SU-DHL-6 (cell line): Measurements from ENCODE around the gene SCG2.

Source experiments
- H2AFZ ChIP-seq: fragments of 200-600 bp; sonication (generic); 2 replicates; pipeline ENCODE4 v1.6.1; 2014; ENCODE audit warnings: low read depth, mild to moderate bottlenecking, moderate library complexity, mixed read lengths, antibody characterized with exemption, low read length; ENCODE audit not compliant: severe bottlenecking
- H3F3A ChIP-seq: fragments of 200-600 bp; shearing (Covaris generic); 2 replicates; pipeline ENCODE4 v1.6.0; 2016; ENCODE audit warnings: antibody characterized with exemption, mild to moderate bottlenecking; ENCODE audit not compliant: insufficient read depth
- H3K27ac ChIP-seq: fragments of 200-600 bp; sonication (generic); 2 replicates; pipeline ENCODE4 v1.5.1; 2016; ENCODE audit warnings: low read depth, mild to moderate bottlenecking, low read length, moderate library complexity, mixed read lengths
- H3K27me3 ChIP-seq: fragments of 200-600 bp; sonication (generic), shearing (Covaris generic); 2 replicates; pipeline ENCODE4 v1.6.0; 2014; ENCODE audit warnings: mild to moderate bottlenecking, low read length
- H3K36me3 ChIP-seq: fragments of 200-600 bp; sonication (generic); 2 replicates; pipeline ENCODE4 v1.6.1; 2014; ENCODE audit warnings: mild to moderate bottlenecking, low read length, mixed read lengths
- H3K4me2 ChIP-seq: fragments of 300-600, 200-600 bp; shearing (Covaris generic), sonication (generic); 2 replicates; pipeline ENCODE4 v1.6.0; 2014; ENCODE audit warnings: low read length, low read depth, mild to moderate bottlenecking; ENCODE audit not compliant: poor library complexity, severe bottlenecking
- H3K4me3 ChIP-seq: fragments of 200-600 bp; sonication (generic); 2 replicates; pipeline ENCODE4 v1.5.1; 2014; ENCODE audit warnings: antibody characterized with exemption, low read length, mild to moderate bottlenecking, mixed read lengths; ENCODE audit not compliant: insufficient read depth, poor library complexity, severe bottlenecking
- H3K79me2 ChIP-seq: fragments of 200-600 bp; sonication (generic); 2 replicates; pipeline ENCODE4 v1.6.1; 2014; ENCODE audit warnings: mild to moderate bottlenecking, low read length, moderate library complexity; ENCODE audit not compliant: insufficient read depth
- H3K9ac ChIP-seq: fragments of 200-600 bp; sonication (generic); 2 replicates; pipeline ENCODE4 v1.7.0; 2014; ENCODE audit warnings: mild to moderate bottlenecking, low read length
- H3K9me2 ChIP-seq: fragments of 200-600 bp; sonication (generic); replicated peaks from 2 replicates; pipeline ENCODE4 v1.6.1; 2014; ENCODE audit warnings: low read length; ENCODE audit not compliant: insufficient read depth
- H3K9me3 ChIP-seq: fragments of 200-600 bp; sonication (generic); 2 replicates; pipeline ENCODE4 v1.6.1; 2014; ENCODE audit warnings: low read length, mixed read lengths; ENCODE audit not compliant: insufficient read depth
- H4K20me1 ChIP-seq: fragments of 200-600 bp; sonication (generic); 2 replicates; pipeline ENCODE4 v1.6.1; 2014; ENCODE audit warnings: low read depth, mild to moderate bottlenecking, antibody characterized with exemption, low read length, moderate library complexity, mixed read lengths
- EZH2phosphoT487 ChIP-seq: fragments of 200-600 bp; sonication (generic), shearing (Covaris generic); conservative IDR thresholded peaks from 2 replicates; pipeline ENCODE4 v1.6.1; 2018; ENCODE audit warnings: mild to moderate bottlenecking, antibody characterized with exemption, low read length, moderate library complexity, mixed read lengths
- TF ChIP-seq, protein P1 (sequence below): fragments of 200-600 bp; sonication (generic); IDR thresholded peaks from one replicate; pipeline ENCODE4 v1.5.1; 2017; ENCODE audit warnings: antibody characterized with exemption, mild to moderate bottlenecking, low read length, moderate library complexity; ENCODE audit not compliant: insufficient read depth, poor library complexity, severe bottlenecking

Gene SCG2

DNA sequence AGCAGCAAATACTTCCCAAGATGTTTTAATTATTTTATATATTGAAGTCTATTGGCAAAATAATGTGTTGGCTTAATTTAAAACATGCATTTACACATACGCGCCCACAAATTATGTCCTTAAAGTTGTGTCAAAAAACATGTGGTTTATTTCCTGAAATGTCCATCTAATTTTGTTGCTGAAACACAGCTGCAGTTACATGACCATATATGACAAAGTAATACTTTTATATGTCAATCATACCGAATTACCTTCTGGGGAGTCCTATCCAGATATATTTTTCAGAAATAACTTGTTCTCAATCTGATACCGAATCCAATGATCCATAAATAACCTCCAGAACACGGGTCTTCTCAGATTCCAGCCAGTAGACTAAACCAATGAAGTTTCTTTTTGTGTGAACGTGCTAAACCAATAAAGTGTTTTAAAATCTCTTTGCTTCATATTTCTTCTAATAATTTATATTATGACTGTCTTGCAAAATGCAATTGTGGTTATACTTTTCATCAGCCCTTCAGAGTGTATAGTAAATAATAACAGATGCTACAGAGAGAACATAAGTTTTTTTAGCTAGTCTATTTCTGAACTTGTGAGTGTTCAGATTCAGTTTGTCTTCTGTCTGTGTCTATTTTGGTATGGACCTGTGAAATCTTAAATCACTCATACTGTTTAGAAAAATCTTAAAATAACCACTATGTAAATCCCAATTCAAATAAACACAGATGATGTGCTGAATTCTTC, 2.4 kb downstream of the SCG2 start:
- no peak overlapping the region for H2AFZ ChIP-seq
- H3K79me2 ChIP-seq: no peaks in the 10 kb centered on the region
- H3K27me3 ChIP-seq: no peaks in the 10 kb centered on the region
- H3K9ac ChIP-seq: no peak overlapping the region
- no peaks in the 10 kb centered on the region for H3K9me3 ChIP-seq
- no peak overlapping the region for H3K4me2 ChIP-seq
- no peaks in the 10 kb centered on the region for H3F3A ChIP-seq
- no peak overlapping the region for H3K27ac ChIP-seq
- no peak overlapping the region for H3K4me3 ChIP-seq
- H3K9me2 ChIP-seq: no peaks in the 10 kb centered on the region
- H3K36me3 ChIP-seq: no peaks in the 10 kb centered on the region
- no peaks in the 10 kb centered on the region for H4K20me1 ChIP-seq
- TF ChIP-seq, protein P1, sequence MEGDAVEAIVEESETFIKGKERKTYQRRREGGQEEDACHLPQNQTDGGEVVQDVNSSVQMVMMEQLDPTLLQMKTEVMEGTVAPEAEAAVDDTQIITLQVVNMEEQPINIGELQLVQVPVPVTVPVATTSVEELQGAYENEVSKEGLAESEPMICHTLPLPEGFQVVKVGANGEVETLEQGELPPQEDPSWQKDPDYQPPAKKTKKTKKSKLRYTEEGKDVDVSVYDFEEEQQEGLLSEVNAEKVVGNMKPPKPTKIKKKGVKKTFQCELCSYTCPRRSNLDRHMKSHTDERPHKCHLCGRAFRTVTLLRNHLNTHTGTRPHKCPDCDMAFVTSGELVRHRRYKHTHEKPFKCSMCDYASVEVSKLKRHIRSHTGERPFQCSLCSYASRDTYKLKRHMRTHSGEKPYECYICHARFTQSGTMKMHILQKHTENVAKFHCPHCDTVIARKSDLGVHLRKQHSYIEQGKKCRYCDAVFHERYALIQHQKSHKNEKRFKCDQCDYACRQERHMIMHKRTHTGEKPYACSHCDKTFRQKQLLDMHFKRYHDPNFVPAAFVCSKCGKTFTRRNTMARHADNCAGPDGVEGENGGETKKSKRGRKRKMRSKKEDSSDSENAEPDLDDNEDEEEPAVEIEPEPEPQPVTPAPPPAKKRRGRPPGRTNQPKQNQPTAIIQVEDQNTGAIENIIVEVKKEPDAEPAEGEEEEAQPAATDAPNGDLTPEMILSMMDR: no peak
- no peak for TF ChIP-seq EZH2phosphoT487

DNA sequence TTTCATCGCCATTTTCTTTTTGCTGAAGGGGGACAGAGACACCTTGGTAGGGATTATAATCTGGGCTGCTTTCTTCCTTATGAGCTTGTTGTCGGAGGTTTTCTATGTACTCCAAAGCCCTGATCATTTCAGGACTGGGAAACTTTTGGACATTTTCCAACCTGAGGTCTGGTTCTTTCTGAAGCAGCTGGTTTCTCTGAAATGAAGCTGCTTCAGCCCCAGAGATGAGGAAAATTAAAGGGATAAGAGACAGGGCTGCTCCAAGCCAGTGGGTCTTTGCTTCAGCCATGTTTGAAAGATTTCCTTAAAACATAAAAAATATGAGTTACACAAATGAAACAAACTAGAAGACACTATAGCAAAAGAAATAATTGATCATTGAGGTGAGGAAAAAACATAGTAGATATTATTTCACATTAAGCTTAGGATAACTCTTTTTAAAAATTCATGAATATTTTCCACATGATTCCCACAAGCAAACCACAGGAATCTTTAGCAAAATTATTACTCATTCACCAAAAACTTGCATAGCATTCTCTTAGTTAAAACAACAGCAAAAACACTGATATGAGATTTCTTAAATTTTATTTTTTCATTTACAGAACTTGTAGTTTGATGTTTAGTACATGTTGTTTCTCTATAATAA, 3.0 kb downstream of the SCG2 start:
- no peak overlapping the region for H3K4me3 ChIP-seq
- H3K79me2 ChIP-seq: no peaks in the 10 kb centered on the region
- no peak overlapping the region for H3K4me2 ChIP-seq
- H2AFZ ChIP-seq: no peak overlapping the region
- no peaks in the 10 kb centered on the region for H3K9me2 ChIP-seq
- no peaks in the 10 kb centered on the region for H3K36me3 ChIP-seq
- no peak for TF ChIP-seq EZH2phosphoT487
- TF ChIP-seq, protein P1: no peak
- H4K20me1 ChIP-seq: no peaks in the 10 kb centered on the region
- H3K27ac ChIP-seq: no peak overlapping the region
- H3K27me3 ChIP-seq: no peaks in the 10 kb centered on the region
- no peaks in the 10 kb centered on the region for H3F3A ChIP-seq
- H3K9ac ChIP-seq: no peak overlapping the region
- no peaks in the 10 kb centered on the region for H3K9me3 ChIP-seq

DNA sequence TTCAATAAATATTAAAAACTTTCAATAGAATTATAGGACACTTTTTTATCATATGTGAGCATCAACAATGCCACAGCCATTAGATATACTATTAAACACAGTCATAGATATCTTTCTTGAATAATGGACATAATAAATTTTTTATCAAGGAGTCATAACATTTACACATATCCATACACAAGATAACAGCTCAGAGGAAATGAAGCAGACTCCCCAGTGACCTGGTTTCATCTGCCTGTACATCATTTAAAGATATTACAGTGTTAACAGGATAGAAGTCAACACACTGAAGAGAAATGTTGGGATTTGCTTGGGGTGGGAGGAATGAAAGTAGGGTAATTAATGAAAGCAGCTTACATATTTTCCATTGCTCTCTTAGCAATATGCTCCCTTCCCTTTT, 5.1 kb downstream of the SCG2 start:
- Histone ChIP-seq H3K9me2 (no peaks in the 10 kb centered on the region), H3K36me3 (no peaks in the 10 kb centered on the region), H3K79me2 (no peaks in the 10 kb centered on the region), H4K20me1 (no peaks in the 10 kb centered on the region), H3K9me3 (no peaks in the 10 kb centered on the region), H3K27me3 (no peaks in the 10 kb centered on the region), H3K9ac (no peak overlapping the region), H3F3A (no peaks in the 10 kb centered on the region), H3K4me3 (no peak overlapping the region), H3K4me2 (no peak overlapping the region), H3K27ac (no peak overlapping the region), H2AFZ (no peak overlapping the region)
- TF ChIP-seq, protein P1: no peak
- no peak for TF ChIP-seq EZH2phosphoT487
